H9 (cell line): ENCODE results near the gene HVCN1. TPM values are rescaled to one million over a fixed set of nuclear protein-coding genes. Genes with fewer than 3 reads are reported as not detected.

ENCODE experiments used
- DNase-seq: peaks from one replicate; pipeline ENCODE4 v3.0.0-alpha.2; 2017
- H2AFZ ChIP-seq: one replicate; pipeline ENCODE4 v1.6.1; 2013; ENCODE audit warnings: mild to moderate bottlenecking, low read length, control low read depth, moderate library complexity
- H2AK5ac ChIP-seq: 2 replicates; pipeline ENCODE4 v1.6.1; 2013; ENCODE audit warnings: low read length, control low read depth, mixed read lengths; ENCODE audit not compliant: insufficient read length
- H2BK120ac ChIP-seq: one replicate; pipeline ENCODE4 v1.6.1; 2013; ENCODE audit warnings: low read depth, mild to moderate bottlenecking, low read length, control low read depth, inconsistent platforms; ENCODE audit not compliant: poor library complexity, severe bottlenecking
- H2BK12ac ChIP-seq: 2 replicates; pipeline ENCODE4 v1.6.1; 2013; ENCODE audit warnings: low read length, control low read depth, mixed read lengths, low read depth; ENCODE audit not compliant: insufficient read length
- H2BK15ac ChIP-seq: 2 replicates; pipeline ENCODE4 v1.6.1; 2013; ENCODE audit warnings: low read depth, low read length, control low read depth
- H2BK20ac ChIP-seq: one replicate; pipeline ENCODE4 v1.6.1; 2013; ENCODE audit warnings: low read depth, mild to moderate bottlenecking, low read length, control low read depth, inconsistent platforms; ENCODE audit not compliant: poor library complexity, severe bottlenecking
- H2BK5ac ChIP-seq: 2 replicates; pipeline ENCODE4 v1.6.1; 2013; ENCODE audit warnings: low read length, control low read depth, mixed read lengths; ENCODE audit not compliant: insufficient read length
- H3K14ac ChIP-seq: 2 replicates; pipeline ENCODE4 v1.6.1; 2013; ENCODE audit warnings: low read length, control low read depth; ENCODE audit not compliant: insufficient read depth
- H3K18ac ChIP-seq: 2 replicates; pipeline ENCODE4 v1.6.1; 2013; ENCODE audit warnings: low read depth, mild to moderate bottlenecking, mixed read lengths, low read length, control low read depth; ENCODE audit not compliant: insufficient read length
- H3K23ac ChIP-seq: 2 replicates; pipeline ENCODE4 v1.6.1; 2013; ENCODE audit warnings: low read length, control low read depth, mixed read lengths, low read depth; ENCODE audit not compliant: insufficient read length
- H3K23me2 ChIP-seq: 2 replicates; pipeline ENCODE4 v1.6.1; 2013; ENCODE audit warnings: low read depth, mild to moderate bottlenecking, mixed read lengths, low read length, control low read depth; ENCODE audit not compliant: insufficient read length, poor library complexity, severe bottlenecking
- H3K27ac ChIP-seq: 2 replicates; pipeline ENCODE4 v1.5.1; 2013; ENCODE audit warnings: low read length, control low read depth, mixed read lengths, low read depth; ENCODE audit not compliant: insufficient read length
- H3K27me3 ChIP-seq: 2 replicates; pipeline ENCODE4 v1.6.1; 2013; ENCODE audit warnings: low read length, control low read depth, inconsistent platforms; ENCODE audit not compliant: insufficient read depth
- H3K4ac ChIP-seq: 2 replicates; pipeline ENCODE4 v1.6.1; 2013; ENCODE audit warnings: low read depth, mild to moderate bottlenecking, control low read depth, inconsistent platforms, low read length, moderate library complexity
- H3K4me1 ChIP-seq: 2 replicates; pipeline ENCODE4 v1.6.1; 2013; ENCODE audit warnings: low read length, control low read depth, inconsistent platforms; ENCODE audit not compliant: insufficient read depth
- H3K4me2 ChIP-seq: 2 replicates; pipeline ENCODE4 v1.6.1; 2013; ENCODE audit warnings: low read length, control low read depth, mixed read lengths; ENCODE audit not compliant: insufficient read length, insufficient read depth
- H3K56ac ChIP-seq: 2 replicates; pipeline ENCODE4 v1.6.1; 2013; ENCODE audit warnings: low read depth, mild to moderate bottlenecking, mixed read lengths, low read length, control low read depth; ENCODE audit not compliant: insufficient read length
- H3K79me1 ChIP-seq: 2 replicates; pipeline ENCODE4 v1.6.1; 2013; ENCODE audit warnings: low read depth, mild to moderate bottlenecking, moderate library complexity, low read length, control low read depth, inconsistent platforms; ENCODE audit not compliant: insufficient read depth, poor library complexity, severe bottlenecking
- H3K79me2 ChIP-seq: 2 replicates; pipeline ENCODE4 v1.6.1; 2013; ENCODE audit warnings: low read length, control low read depth, inconsistent platforms; ENCODE audit not compliant: insufficient read depth
- H3K9ac ChIP-seq: 2 replicates; pipeline ENCODE4 v1.6.1; 2013; ENCODE audit warnings: low read length, control low read depth, mixed read lengths; ENCODE audit not compliant: insufficient read length; ENCODE audit errors: extremely low read depth
- H3K9me3 ChIP-seq: one replicate; pipeline ENCODE4 v1.6.1; 2013; ENCODE audit warnings: low read depth, low read length, inconsistent platforms; ENCODE audit not compliant: control insufficient read depth
- H3T11ph ChIP-seq: one replicate; pipeline ENCODE4 v1.6.1; 2013; ENCODE audit warnings: mild to moderate bottlenecking, low read length, control low read depth, inconsistent platforms
- H4K20me1 ChIP-seq: one replicate; pipeline ENCODE4 v1.6.1; 2013; ENCODE audit not compliant: control insufficient read depth, insufficient read length, insufficient read depth
- H4K5ac ChIP-seq: 2 replicates; pipeline ENCODE4 v1.6.1; 2013; ENCODE audit warnings: low read depth, mild to moderate bottlenecking, mixed read lengths, low read length, control low read depth; ENCODE audit not compliant: insufficient read length
- H4K8ac ChIP-seq: replicated peaks from 2 replicates; pipeline ENCODE4 v1.6.1; 2013; ENCODE audit warnings: low read length, control low read depth, mixed read lengths, low read depth; ENCODE audit not compliant: insufficient read length
- H4K91ac ChIP-seq: 2 replicates; pipeline ENCODE4 v1.6.1; 2013; ENCODE audit warnings: low read depth, mild to moderate bottlenecking, moderate library complexity, mixed read lengths, low read length, control low read depth; ENCODE audit not compliant: insufficient read length
- H3K27ac Mint-ChIP-seq, 3 experiments: 2 replicates in 2 of 3; 3 replicates in 1 of 3; pipeline ENCODE4 v1.8.0; 2020 to 2021; ENCODE audit warnings: mixed read lengths in 3 of 3, mild to moderate bottlenecking in 1 of 3, moderate library complexity in 1 of 3
- H3K27me3 Mint-ChIP-seq: 2 replicates; pipeline ENCODE4 v1.8.0; 2021; ENCODE audit warnings: low read depth, mild to moderate bottlenecking, moderate library complexity, mixed read lengths
- H3K36me3 Mint-ChIP-seq, 3 experiments: 2 replicates in 2 of 3; 3 replicates in 1 of 3; pipeline ENCODE4 v1.8.0; 2020 to 2021; ENCODE audit warnings: low read depth in 3 of 3, mixed read lengths in 3 of 3; ENCODE audit not compliant: insufficient read depth in 1 of 3
- H3K4me1 Mint-ChIP-seq, 2 experiments: 2 replicates each; pipeline ENCODE4 v1.8.0; 2020; ENCODE audit warnings: mixed read lengths in 2 of 2
- H3K4me3 Mint-ChIP-seq, 2 experiments: 2 replicates in 1 of 2; 3 replicates in 1 of 2; pipeline ENCODE4 v1.8.0; 2020 to 2021; ENCODE audit warnings: mild to moderate bottlenecking in 2 of 2, mixed read lengths in 2 of 2, moderate library complexity in 1 of 2
- H3K9me3 Mint-ChIP-seq, 2 experiments: 2 replicates in 1 of 2; 3 replicates in 1 of 2; pipeline ENCODE4 v1.8.0; 2020; ENCODE audit warnings: mild to moderate bottlenecking in 2 of 2, mixed read lengths in 2 of 2, moderate library complexity in 1 of 2
- CTCF ChIP-seq: fragments of 200-600 bp; sonication (generic); conservative IDR thresholded peaks from 3 replicates; pipeline ENCODE4 v1.8.0; 2021; ENCODE audit warnings: antibody characterized with exemption, mild to moderate bottlenecking
- WGBS: extraction: QIAGEN DNeasy Blood & Tissue Kit; methylation state at CpG from one replicate; pipeline ENCODE4 v1.1.7; 2013; ENCODE audit warnings: missing lambda C conversion rate, low lambda C conversion rate, mixed read lengths; ENCODE audit not compliant: insufficient read length; ENCODE audit errors: extremely low coverage; 5-methylcytosine and 5-hydroxymethylcytosine counted together
- total RNA-seq: library from RNA; stranded (reverse); gene quantifications from 2 replicates; pipeline ENCODE4 v1.2.1, GENCODE V29; 2021

Gene HVCN1
- total RNA-seq, 1 experiment from 2014 or later, result 5.2 TPM

- H3K27me3 ChIP-seq, result no peaks in the 10 kb centered on the region
- TF ChIP-seq CTCF, result no peak
- H3K23me2 ChIP-seq, result peaks cover under 1% of the 10 kb centered on the region
- H2BK5ac ChIP-seq, result no peak overlapping the region
- no peak overlapping the region for H2BK20ac ChIP-seq
- no peak overlapping the region for H4K8ac ChIP-seq
- no peaks in the 10 kb centered on the region for H3K79me1 ChIP-seq
- peaks cover 4% of the 10 kb centered on the region for H3K27me3 Mint-ChIP-seq
- H4K20me1 ChIP-seq, result no peaks in the 10 kb centered on the region
- no peaks in the 10 kb centered on the region for H3K9me3 ChIP-seq
- H2BK120ac ChIP-seq, result no peak overlapping the region
- no peaks in the 10 kb centered on the region; a peak in 1 of 5 replicates for H3K9me3 Mint-ChIP-seq
- no peak overlapping the region for H3K4me3 Mint-ChIP-seq
- no peak overlapping the region for H3K9ac ChIP-seq
- H3T11ph ChIP-seq, result no peak overlapping the region
- H3K56ac ChIP-seq, result no peak overlapping the region
- no peak overlapping the region for H2BK15ac ChIP-seq
- H2AFZ ChIP-seq, result no peak overlapping the region
- H3K18ac ChIP-seq, result no peak overlapping the region
- DNase-seq, result no peak
- H4K91ac ChIP-seq, result no peak overlapping the region
- H4K5ac ChIP-seq, result no peak overlapping the region
- H3K27ac ChIP-seq, result no peak overlapping the region
- H3K14ac ChIP-seq, result no peak overlapping the region
- H3K4me2 ChIP-seq, result no peak overlapping the region
- H2BK12ac ChIP-seq, result no peak overlapping the region
- H3K4ac ChIP-seq, result no peak overlapping the region
- H3K4me1 ChIP-seq, result no peaks in the 10 kb centered on the region
- WGBS, result no CpG with 5 or more reads among the region's 12 CpGs
- H3K79me2 ChIP-seq, result no peaks in the 10 kb centered on the region
- no peaks in the 10 kb centered on the region; a peak in 1 of 7 replicates for H3K36me3 Mint-ChIP-seq
- peaks cover 9 to 21% of the 10 kb centered on the region in 2 experiments for H3K4me1 Mint-ChIP-seq
- H2AK5ac ChIP-seq, result no peak overlapping the region
- no peak overlapping the region for H3K23ac ChIP-seq
- no peak overlapping the region; a peak in 1 of 7 replicates for H3K27ac Mint-ChIP-seq
These were observed 5.5 kb upstream of the HVCN1 start for GRCh38 chr12:110694330-110694901.
